ENCODE measurements around the gene GDNF. TPM values are rescaled to one million over a fixed set of nuclear protein-coding genes. Genes with fewer than 3 reads are reported as not detected.

GDNF gene
- total RNA-seq, 4 donors from 2014 or later, result not detected

- no peak overlapping the region for H3K4me3 ChIP-seq
- H3K36me3 ChIP-seq, result no peaks in the 10 kb centered on the region
- H3K27me3 ChIP-seq, result no peaks in the 10 kb centered on the region
- H3K27ac ChIP-seq, result no peak overlapping the region
- no peak for DNase-seq (ENCODE audit: low spot score in 2 of 2)
- no peaks in the 10 kb centered on the region for H3K4me1 ChIP-seq
- peaks cover 0 to 50% (median 0%) of the 10 kb centered on the region in 4 donors for H3K9me3 ChIP-seq
- TF ChIP-seq POLR2A (IDR thresholded peaks at IDR 0.05) (no peak), CTCF (IDR thresholded peaks at IDR 0.05) (no peak), EP300 (IDR thresholded peaks at IDR 0.05) (no peak)
- WGBS, 2 donors, result 68% methylated on average over 2 of the region's 2 CpGs
Measured at GRCh38 chr5:37792975-37793631, 46.7 kb downstream of the GDNF start.

- Histone ChIP-seq H3K4me3 (no peak overlapping the region), H3K9me3 (peaks cover 0 to 36% (median 0%) of the 10 kb centered on the region in 4 donors), H3K4me1 (no peaks in the 10 kb centered on the region), H3K27me3 (no peaks in the 10 kb centered on the region), H3K27ac (no peak overlapping the region), H3K36me3 (no peaks in the 10 kb centered on the region)
- TF ChIP-seq EP300 (IDR thresholded peaks at IDR 0.05), result no peak
- TF ChIP-seq POLR2A (IDR thresholded peaks at IDR 0.05), result no peak
- no peak for TF ChIP-seq CTCF (IDR thresholded peaks at IDR 0.05)
- WGBS, 2 donors, result 71 to 73% methylated on average over 2 of the region's 2 CpGs
- DNase-seq (ENCODE audit: low spot score in 2 of 2), result no peak
Measured at GRCh38 chr5:37791321-37791720, 48.5 kb downstream of the GDNF start.

GRCh38 chr5:37789991-37790390 is 49.9 kb downstream of the GDNF start:
- DNase-seq (ENCODE audit: low spot score in 2 of 2), result no peak
- H3K27ac ChIP-seq, result no peak overlapping the region
- no peaks in the 10 kb centered on the region for H3K36me3 ChIP-seq
- H3K27me3 ChIP-seq, result no peaks in the 10 kb centered on the region
- no peaks in the 10 kb centered on the region for H3K4me1 ChIP-seq
- whole genome bisulfite sequencing, 2 donors, result 58 to 77% methylated on average over 2 of the region's 2 CpGs
- H3K4me3 ChIP-seq, result no peak overlapping the region
- TF ChIP-seq POLR2A (IDR thresholded peaks at IDR 0.05) (no peak), EP300 (IDR thresholded peaks at IDR 0.05) (no peak), CTCF (IDR thresholded peaks at IDR 0.05) (no peak)
- peaks cover 0 to 22% (median 0%) of the 10 kb centered on the region in 4 donors for H3K9me3 ChIP-seq

GRCh38 chr5:37787742-37788141 is 52.1 kb downstream of the GDNF start:
- H3K4me3 ChIP-seq, result no peak overlapping the region
- no peak for DNase-seq (ENCODE audit: low spot score in 2 of 2)
- H3K9me3 ChIP-seq, result peaks cover 0 to 12% (median 0%) of the 10 kb centered on the region in 4 donors
- H3K27ac ChIP-seq, result no peak overlapping the region
- H3K27me3 ChIP-seq, result no peaks in the 10 kb centered on the region
- H3K36me3 ChIP-seq, result no peaks in the 10 kb centered on the region
- no peak for TF ChIP-seq CTCF (IDR thresholded peaks at IDR 0.05)
- TF ChIP-seq POLR2A (IDR thresholded peaks at IDR 0.05), result no peak
- TF ChIP-seq EP300 (IDR thresholded peaks at IDR 0.05), result no peak
- no peaks in the 10 kb centered on the region for H3K4me1 ChIP-seq
- 59 to 60% methylated on average over 6 of the region's 6 CpGs for WGBS, 2 donors

- no peak for DNase-seq (ENCODE audit: low spot score in 2 of 2)
- no peak for TF ChIP-seq CTCF (IDR thresholded peaks at IDR 0.05)
- no peak for TF ChIP-seq EP300 (IDR thresholded peaks at IDR 0.05)
- TF ChIP-seq POLR2A (IDR thresholded peaks at IDR 0.05), result no peak
- no peaks in the 10 kb centered on the region for H3K27me3 ChIP-seq
- no peak overlapping the region for H3K4me3 ChIP-seq
- H3K4me1 ChIP-seq, result no peaks in the 10 kb centered on the region
- no peaks in the 10 kb centered on the region for H3K36me3 ChIP-seq
- H3K27ac ChIP-seq, result no peak overlapping the region
- peaks cover 0 to 5% (median 0%) of the 10 kb centered on the region in 4 donors for H3K9me3 ChIP-seq
- WGBS, 2 donors, result 90 to 92% methylated on average over 5 of the region's 5 CpGs
Measured at GRCh38 chr5:37786862-37787519, 52.9 kb downstream of the GDNF start.

Measured in tibial nerve (tissue), 4 donors.